Metanephros (tissue), 1 donor: ENCODE results near the gene MAGEB6B. TPM values are rescaled to one million over a fixed set of nuclear protein-coding genes. Genes with fewer than 3 reads are reported as not detected.

Source experiments
- total RNA-seq: library from RNA; depleted of rRNA; stranded (reverse); fragments of >200 nt; gene quantifications from one replicate; pipeline ENCODE4 v1.2.3, GENCODE V29; 2014

The MAGEB6B gene, protein sequence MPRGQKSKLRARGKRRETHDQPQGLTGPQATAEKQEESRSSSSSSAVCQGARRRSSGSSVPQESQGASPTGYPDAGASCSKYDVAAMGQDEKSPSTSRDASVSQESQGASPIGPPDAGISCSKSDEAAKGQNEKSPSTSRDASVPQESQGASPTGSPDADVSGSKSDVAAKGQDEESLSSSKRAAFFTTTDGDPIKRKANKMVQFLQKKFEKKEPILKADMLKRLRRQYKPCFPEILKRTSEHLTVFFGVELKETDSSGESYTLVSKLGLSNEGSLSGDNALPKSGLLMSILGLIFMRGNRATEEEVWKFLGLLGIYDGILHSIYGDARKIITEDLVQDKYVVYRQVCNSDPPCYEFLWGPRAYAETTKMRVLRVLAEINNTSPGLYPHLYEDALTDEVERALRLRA
- total RNA-seq, result not detected

DNA sequence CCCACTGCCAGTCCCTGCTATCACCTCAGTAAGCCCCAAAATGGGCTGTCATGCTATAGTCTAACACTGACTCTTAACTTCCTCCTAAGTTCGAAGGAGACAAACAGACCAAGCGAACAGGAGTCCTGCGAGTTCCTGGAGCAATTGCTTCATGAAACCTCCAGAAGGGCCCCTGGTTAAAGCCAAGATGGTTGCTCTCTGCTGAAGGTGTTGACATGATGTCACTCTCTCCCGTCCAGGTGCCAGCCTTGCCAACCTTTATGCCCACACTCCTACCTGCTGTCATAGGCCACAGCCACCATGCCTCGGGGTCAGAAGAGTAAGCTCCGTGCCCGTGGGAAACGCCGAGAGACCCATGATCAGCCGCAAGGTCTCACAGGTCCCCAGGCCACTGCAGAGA lies at the start of gene MAGEB6B:
MAGEB6B (plus strand) TSS at position 301 of the 400 bp plus-strand sequence; CDS start at position 301, 0 bp downstream.

DNA sequence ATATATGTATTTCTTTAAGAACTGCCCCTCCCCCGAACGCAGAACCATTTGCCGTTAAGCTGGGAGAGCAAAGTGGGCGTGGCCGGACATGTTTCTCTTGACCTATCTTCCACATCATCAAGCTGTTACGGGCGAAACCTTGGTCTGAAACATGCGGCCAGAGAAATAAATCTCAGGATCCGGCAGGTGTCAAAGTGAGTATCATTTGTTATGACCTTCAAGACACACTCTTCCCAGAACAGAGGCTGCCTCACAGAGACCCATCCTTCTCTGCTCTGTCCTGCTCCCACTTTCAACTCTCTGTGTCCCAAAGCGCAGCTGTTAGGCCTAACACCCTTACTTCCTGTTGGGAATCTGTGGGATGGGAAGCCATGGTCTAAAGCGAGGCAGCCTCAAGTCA lies 22.1 kb upstream of the MAGEB6B start, which contains the start of gene MAGEB18:
MAGEB18 (plus strand) TSS at position 70 of the 400 bp plus-strand sequence. CDS start 643 bp downstream, outside the sequence.

DNA sequence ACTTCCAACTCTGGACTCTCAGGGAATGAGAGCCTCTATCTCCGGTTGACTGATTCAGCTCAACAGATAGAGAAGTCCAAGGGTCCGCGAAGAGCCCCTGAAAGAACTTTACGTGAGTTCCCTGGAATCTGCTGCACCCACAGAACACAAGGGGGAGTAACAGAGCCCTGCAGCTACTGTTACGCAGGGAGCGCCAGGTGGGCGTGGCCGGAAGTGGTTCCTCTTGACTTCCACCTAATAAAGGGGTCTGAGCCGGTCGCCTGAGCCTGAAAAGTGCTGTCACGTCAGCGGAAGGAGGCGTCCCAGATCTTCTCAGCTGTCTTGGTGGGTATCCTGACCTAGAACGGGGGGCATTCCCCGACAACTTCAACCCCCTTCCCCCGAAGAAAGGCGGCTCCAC lies 31.8 kb downstream of the MAGEB6B start, which contains the start of gene MAGEB6:
MAGEB6 (plus strand) TSS at position 237 of the 400 bp plus-strand sequence. CDS start 1,407 bp downstream, outside the sequence.

Other genes starting within 250 kb of the MAGEB6B start
- not detected for gene MAGEB18, start 22.3 kb upstream of the MAGEB6B start, total RNA-seq
- not detected for gene MAGEB6, start 31.8 kb downstream of the MAGEB6B start, total RNA-seq
- not detected for gene MAGEB5, start 55.6 kb downstream of the MAGEB6B start, total RNA-seq